SK-N-SH treated with all-trans-retinoic acid at 6 μM for 48 hours (cell line): Measurements from ENCODE around the gene FAR2.
A peak's percentile ranks its signal among the peaks of the same experiment; 100 is the strongest.

Source experiments
- ATAC-seq: fragments of 200-7000 bp; cut with Tn5 transposase; 3 replicates; pipeline ENCODE4 v1.9.1; 2020; ENCODE audit warnings: mild to moderate bottlenecking, moderate library complexity
- ARNTL ChIP-seq: fragments of 450-650 bp; formaldehyde crosslinking; IDR thresholded peaks from 2 replicates; pipeline ENCODE4 v1.5.0; 2020; ENCODE audit warnings: low read depth, mild to moderate bottlenecking, moderate library complexity, borderline replicate concordance
- BACH2 ChIP-seq: fragments of 250-450 bp; sonication (Bioruptor Pico); IDR thresholded peaks from 2 replicates; pipeline ENCODE4 v1.9.0; 2021; ENCODE audit warnings: mild to moderate bottlenecking, borderline replicate concordance
- CSDC2 ChIP-seq: fragments of 250-450 bp; sonication (Bioruptor Pico); IDR thresholded peaks from 2 replicates; pipeline ENCODE4 v1.5.0; 2020; ENCODE audit warnings: mild to moderate bottlenecking, moderate library complexity
- ESRRG ChIP-seq: fragments of 250-450 bp; sonication (Bioruptor Pico); IDR thresholded peaks from 2 replicates; pipeline ENCODE4 v1.6.1; 2021; ENCODE audit warnings: mild to moderate bottlenecking
- ISL1 ChIP-seq: fragments of 250-450 bp; sonication (Bioruptor Pico); IDR thresholded peaks from 2 replicates; pipeline ENCODE4 v2.1.2; 2022; ENCODE audit warnings: mild to moderate bottlenecking, moderate library complexity
- OSR1 ChIP-seq: fragments of 250-450 bp; sonication (Bioruptor Pico); IDR thresholded peaks from 2 replicates; pipeline ENCODE4 v1.8.0; 2022; ENCODE audit warnings: moderate library complexity, mild to moderate bottlenecking, inconsistent platforms
- PATZ1 ChIP-seq: fragments of 250-450 bp; sonication (Bioruptor Pico); IDR thresholded peaks from 2 replicates; pipeline ENCODE4 v1.8.0; 2020; ENCODE audit warnings: mild to moderate bottlenecking, moderate library complexity, borderline replicate concordance
- PPARA ChIP-seq: fragments of 250-450 bp; sonication (Bioruptor Pico); IDR thresholded peaks from 2 replicates; pipeline ENCODE4 v1.5.0; 2020; ENCODE audit warnings: mild to moderate bottlenecking, borderline replicate concordance
- RARB ChIP-seq: fragments of 250-450 bp; sonication (Bioruptor Pico); IDR thresholded peaks from 2 replicates; pipeline ENCODE4 v1.8.0; 2021; ENCODE audit warnings: mild to moderate bottlenecking, moderate library complexity
- SNAI2 ChIP-seq: fragments of 250-450 bp; sonication (Bioruptor Pico); IDR thresholded peaks from 2 replicates; pipeline ENCODE4 v1.5.0; 2020; ENCODE audit warnings: mild to moderate bottlenecking, moderate library complexity
- TOX ChIP-seq: fragments of 250-450 bp; sonication (Bioruptor Pico); IDR thresholded peaks from 2 replicates; pipeline ENCODE4 v1.8.0; 2021; ENCODE audit warnings: mild to moderate bottlenecking, moderate library complexity, borderline replicate concordance
- TSHZ2 ChIP-seq: fragments of 250-450 bp; sonication (Bioruptor Pico); IDR thresholded peaks from 2 replicates; pipeline ENCODE4 v1.5.0; 2020; ENCODE audit warnings: mild to moderate bottlenecking, moderate library complexity
- ZC3H10 ChIP-seq: fragments of 250-450 bp; sonication (Bioruptor Pico); IDR thresholded peaks from 2 replicates; pipeline ENCODE4 v1.5.1; 2021; ENCODE audit warnings: mild to moderate bottlenecking, moderate library complexity
- ZFP3 ChIP-seq: fragments of 250-450 bp; sonication (Bioruptor Pico); IDR thresholded peaks from 2 replicates; pipeline ENCODE4 v1.5.0; 2020; ENCODE audit warnings: mild to moderate bottlenecking, moderate library complexity
- ZFP30 ChIP-seq: fragments of 450-650 bp; formaldehyde crosslinking; IDR thresholded peaks from 2 replicates; pipeline ENCODE4 v1.5.0; 2022; ENCODE audit warnings: mild to moderate bottlenecking, moderate library complexity
- ZNF565 ChIP-seq: fragments of 450-650 bp; formaldehyde crosslinking; conservative IDR thresholded peaks from 2 replicates; pipeline ENCODE4 v1.5.0; 2020; ENCODE audit warnings: low read depth, mild to moderate bottlenecking, moderate library complexity
- ZNF70 ChIP-seq: fragments of 450-650 bp; formaldehyde crosslinking; IDR thresholded peaks from 2 replicates; pipeline ENCODE4 v1.5.0; 2020; ENCODE audit warnings: mild to moderate bottlenecking, moderate library complexity
- ZNF8 ChIP-seq: fragments of 450-650 bp; formaldehyde crosslinking; IDR thresholded peaks from 2 replicates; pipeline ENCODE4 v1.5.0; 2020; ENCODE audit warnings: mild to moderate bottlenecking, moderate library complexity
- TF ChIP-seq, protein P1 (sequence below): fragments of 250-450 bp; sonication (Bioruptor Pico); IDR thresholded peaks from 2 replicates; pipeline ENCODE4 v1.5.1; 2021; ENCODE audit warnings: mild to moderate bottlenecking, moderate library complexity
- TF ChIP-seq, protein P2 (sequence below): fragments of 250-450 bp; sonication (Bioruptor Pico); IDR thresholded peaks from 2 replicates; pipeline ENCODE4 v1.8.0; 2021; ENCODE audit warnings: low read depth, mild to moderate bottlenecking, moderate library complexity, borderline replicate concordance

FAR2 gene

GRCh38 chr12:29317556-29318363 is 168.7 kb downstream of the FAR2 start:
- ATAC-seq, result peak; percentile 79

GRCh38 chr12:29320295-29321085 is 171.4 kb downstream of the FAR2 start:
- ATAC-seq, result peak; percentile 83
- TF ChIP-seq TSHZ2 (CRISPR knock-in tag) (no peak), ARNTL (no peak), ISL1 (CRISPR knock-in tag) (peak; percentile 94), ZFP30 (CRISPR knock-in tag) (no peak), SNAI2 (no peak), ZC3H10 (CRISPR knock-in tag) (0 out of 2 replicates have a peak, but pooled peaks have one; percentile 8), OSR1 (CRISPR knock-in tag) (no peak), ZNF70 (CRISPR knock-in tag) (no peak), ZNF565 (CRISPR knock-in tag) (no peak), ZFP3 (CRISPR knock-in tag) (no peak), BACH2 (CRISPR knock-in tag) (no peak), RARB (no peak)
- TF ChIP-seq, protein P1, sequence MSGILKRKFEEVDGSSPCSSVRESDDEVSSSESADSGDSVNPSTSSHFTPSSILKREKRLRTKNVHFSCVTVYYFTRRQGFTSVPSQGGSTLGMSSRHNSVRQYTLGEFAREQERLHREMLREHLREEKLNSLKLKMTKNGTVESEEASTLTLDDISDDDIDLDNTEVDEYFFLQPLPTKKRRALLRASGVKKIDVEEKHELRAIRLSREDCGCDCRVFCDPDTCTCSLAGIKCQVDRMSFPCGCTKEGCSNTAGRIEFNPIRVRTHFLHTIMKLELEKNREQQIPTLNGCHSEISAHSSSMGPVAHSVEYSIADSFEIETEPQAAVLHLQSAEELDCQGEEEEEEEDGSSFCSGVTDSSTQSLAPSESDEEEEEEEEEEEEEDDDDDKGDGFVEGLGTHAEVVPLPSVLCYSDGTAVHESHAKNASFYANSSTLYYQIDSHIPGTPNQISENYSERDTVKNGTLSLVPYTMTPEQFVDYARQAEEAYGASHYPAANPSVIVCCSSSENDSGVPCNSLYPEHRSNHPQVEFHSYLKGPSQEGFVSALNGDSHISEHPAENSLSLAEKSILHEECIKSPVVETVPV (CRISPR knock-in tag), result no peak
- TF ChIP-seq, protein P2, sequence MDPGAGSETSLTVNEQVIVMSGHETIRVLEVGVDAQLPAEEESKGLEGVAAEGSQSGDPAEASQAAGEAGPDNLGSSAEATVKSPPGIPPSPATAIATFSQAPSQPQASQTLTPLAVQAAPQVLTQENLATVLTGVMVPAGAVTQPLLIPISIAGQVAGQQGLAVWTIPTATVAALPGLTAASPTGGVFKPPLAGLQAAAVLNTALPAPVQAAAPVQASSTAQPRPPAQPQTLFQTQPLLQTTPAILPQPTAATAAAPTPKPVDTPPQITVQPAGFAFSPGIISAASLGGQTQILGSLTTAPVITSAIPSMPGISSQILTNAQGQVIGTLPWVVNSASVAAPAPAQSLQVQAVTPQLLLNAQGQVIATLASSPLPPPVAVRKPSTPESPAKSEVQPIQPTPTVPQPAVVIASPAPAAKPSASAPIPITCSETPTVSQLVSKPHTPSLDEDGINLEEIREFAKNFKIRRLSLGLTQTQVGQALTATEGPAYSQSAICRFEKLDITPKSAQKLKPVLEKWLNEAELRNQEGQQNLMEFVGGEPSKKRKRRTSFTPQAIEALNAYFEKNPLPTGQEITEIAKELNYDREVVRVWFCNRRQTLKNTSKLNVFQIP (CRISPR knock-in tag), result peak; percentile 14; the same call in 1 of the 2 replicates

More at GRCh38 chr12:29317556-29318363, 168.7 kb downstream of the FAR2 start:
- TF ChIP-seq ZC3H10 (CRISPR knock-in tag) (no peak), ISL1 (CRISPR knock-in tag) (peak; percentile 44), CSDC2 (CRISPR knock-in tag) (peak; percentile 80; the same call in 1 of the 2 replicates), TSHZ2 (CRISPR knock-in tag) (no peak), ZNF8 (CRISPR knock-in tag) (no peak), PPARA (no peak), PATZ1 (CRISPR knock-in tag) (no peak), ZFP3 (CRISPR knock-in tag) (no peak), SNAI2 (no peak), TOX (CRISPR knock-in tag) (no peak), ESRRG (CRISPR knock-in tag) (no peak)
- TF ChIP-seq, protein P2 (CRISPR knock-in tag), result no peak
